ENCODE results near the gene RFPL3. TPM values are rescaled to one million over a fixed set of nuclear protein-coding genes. Genes with fewer than 3 reads are reported as not detected.
"Not testable (repeated sequence)": the region's sequence is repeated elsewhere in the genome, so short reads cannot be mapped to it uniquely, and the experiment has no call there.

RFPL3 gene
- total RNA-seq, 4 donors from 2014 or later = not detected

DNA sequence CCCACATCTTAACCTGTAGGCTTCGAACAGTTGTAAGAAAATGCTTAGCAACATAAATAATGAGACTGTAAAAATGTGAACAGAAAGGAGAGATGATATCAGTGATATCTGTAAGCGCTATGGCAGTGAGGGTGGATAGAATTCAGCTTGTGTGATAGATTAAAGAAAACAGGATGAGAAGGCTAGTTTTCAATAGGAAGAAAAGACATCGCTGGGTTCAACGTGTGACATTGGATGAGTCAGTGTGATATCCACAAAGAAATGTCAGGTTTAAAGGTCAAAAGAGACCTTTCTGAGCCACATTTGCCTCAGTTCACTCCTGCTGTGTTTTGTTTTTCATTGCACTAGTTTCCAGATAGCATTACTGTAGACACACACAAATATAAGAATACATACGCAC is 13.7 kb upstream of the RFPL3 start:
- Histone ChIP-seq H3K4me1 (no peaks in the 10 kb centered on the region), H3K4me3 (no peak overlapping the region), H3K9me3 (no peaks in the 10 kb centered on the region), H3K27ac (no peak overlapping the region), H3K36me3 (no peaks in the 10 kb centered on the region), H3K27me3 (peaks cover 0 to 4% of the 10 kb centered on the region in 2 donors)
- TF ChIP-seq, protein P1, sequence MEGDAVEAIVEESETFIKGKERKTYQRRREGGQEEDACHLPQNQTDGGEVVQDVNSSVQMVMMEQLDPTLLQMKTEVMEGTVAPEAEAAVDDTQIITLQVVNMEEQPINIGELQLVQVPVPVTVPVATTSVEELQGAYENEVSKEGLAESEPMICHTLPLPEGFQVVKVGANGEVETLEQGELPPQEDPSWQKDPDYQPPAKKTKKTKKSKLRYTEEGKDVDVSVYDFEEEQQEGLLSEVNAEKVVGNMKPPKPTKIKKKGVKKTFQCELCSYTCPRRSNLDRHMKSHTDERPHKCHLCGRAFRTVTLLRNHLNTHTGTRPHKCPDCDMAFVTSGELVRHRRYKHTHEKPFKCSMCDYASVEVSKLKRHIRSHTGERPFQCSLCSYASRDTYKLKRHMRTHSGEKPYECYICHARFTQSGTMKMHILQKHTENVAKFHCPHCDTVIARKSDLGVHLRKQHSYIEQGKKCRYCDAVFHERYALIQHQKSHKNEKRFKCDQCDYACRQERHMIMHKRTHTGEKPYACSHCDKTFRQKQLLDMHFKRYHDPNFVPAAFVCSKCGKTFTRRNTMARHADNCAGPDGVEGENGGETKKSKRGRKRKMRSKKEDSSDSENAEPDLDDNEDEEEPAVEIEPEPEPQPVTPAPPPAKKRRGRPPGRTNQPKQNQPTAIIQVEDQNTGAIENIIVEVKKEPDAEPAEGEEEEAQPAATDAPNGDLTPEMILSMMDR (IDR thresholded peaks at IDR 0.05) = no peak
- TF ChIP-seq EP300 (IDR thresholded peaks at IDR 0.05) (no peak), POLR2A (IDR thresholded peaks at IDR 0.05) (no peak)
- 72% methylated on average over 5 of the region's 5 CpGs for WGBS, 2 donors
- no peak for DNase-seq (ENCODE audit: low spot score in 2 of 2)

DNA sequence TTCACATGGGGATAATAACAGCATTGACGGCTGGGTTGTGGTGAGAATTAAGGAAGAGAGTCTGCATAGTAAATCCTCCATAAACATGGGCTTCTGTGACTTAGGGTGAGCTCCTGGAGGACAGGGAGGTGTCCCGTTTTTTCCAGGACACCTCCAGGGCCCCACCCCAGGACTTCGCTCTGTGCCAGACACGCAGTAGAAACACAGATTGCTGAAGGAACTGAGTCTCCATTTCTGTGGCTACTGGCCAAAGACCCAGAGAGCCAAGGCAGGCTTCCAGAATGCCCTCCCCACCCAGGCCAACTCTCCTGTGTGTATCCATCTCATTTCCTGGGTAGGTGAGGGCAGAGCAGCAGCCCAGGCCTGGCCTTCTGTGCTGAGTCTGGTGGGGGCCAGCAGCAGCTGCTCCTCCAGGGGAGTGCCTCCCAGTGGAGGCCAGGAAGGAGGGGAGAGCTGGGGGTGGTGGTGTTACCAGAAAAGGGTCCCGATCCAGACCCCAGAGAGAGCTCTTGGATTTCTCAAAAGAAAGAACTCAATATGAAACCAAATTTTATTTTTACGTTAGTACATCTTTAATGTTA is 9.5 kb upstream of the RFPL3 start:
- H3K4me3 ChIP-seq = no peak overlapping the region
- DNase-seq (ENCODE audit: low spot score in 2 of 2) = no peak
- TF ChIP-seq EP300 (IDR thresholded peaks at IDR 0.05) (no peak), POLR2A (IDR thresholded peaks at IDR 0.05) (no peak)
- TF ChIP-seq, protein P1 (IDR thresholded peaks at IDR 0.05) = no peak

DNA sequence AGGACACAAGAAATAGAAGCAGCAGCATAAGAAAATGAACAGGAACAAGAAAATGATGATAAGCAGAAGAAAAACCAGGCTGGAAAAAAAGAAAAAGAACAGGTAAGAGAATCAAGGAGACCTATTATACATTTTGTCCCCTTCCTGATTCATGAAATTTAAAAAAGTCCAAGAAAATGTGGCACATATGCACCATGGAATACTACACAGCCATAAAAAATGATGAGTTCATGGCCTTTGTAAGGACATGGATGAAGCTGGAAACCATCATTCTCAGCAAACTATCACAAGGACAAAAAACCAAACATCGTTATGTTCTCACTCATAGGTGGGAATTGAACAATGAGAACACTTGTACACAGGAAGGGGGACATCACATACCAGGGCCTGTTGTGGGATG is 5.8 kb upstream of the RFPL3 start:
- H3K27me3 ChIP-seq; H3K36me3 ChIP-seq; H3K4me1 ChIP-seq; H3K9me3 ChIP-seq; H3K27ac ChIP-seq; H3K4me3 ChIP-seq; DNase-seq (ENCODE audit: low spot score in 2 of 2): not testable (repeated sequence)
- WGBS, 2 donors = 95 to 100% methylated on average over 1 of the region's 1 CpG

More for the DNA sequence above, 9.5 kb upstream of the RFPL3 start:
- Histone ChIP-seq H3K36me3 (no peaks in the 10 kb centered on the region), H3K4me1 (no peaks in the 10 kb centered on the region), H3K27ac (no peak overlapping the region), H3K9me3 (no peaks in the 10 kb centered on the region), H3K27me3 (no peaks in the 10 kb centered on the region)
- WGBS, 2 donors = 79 to 84% methylated on average over 6 of the region's 6 CpGs

DNA sequence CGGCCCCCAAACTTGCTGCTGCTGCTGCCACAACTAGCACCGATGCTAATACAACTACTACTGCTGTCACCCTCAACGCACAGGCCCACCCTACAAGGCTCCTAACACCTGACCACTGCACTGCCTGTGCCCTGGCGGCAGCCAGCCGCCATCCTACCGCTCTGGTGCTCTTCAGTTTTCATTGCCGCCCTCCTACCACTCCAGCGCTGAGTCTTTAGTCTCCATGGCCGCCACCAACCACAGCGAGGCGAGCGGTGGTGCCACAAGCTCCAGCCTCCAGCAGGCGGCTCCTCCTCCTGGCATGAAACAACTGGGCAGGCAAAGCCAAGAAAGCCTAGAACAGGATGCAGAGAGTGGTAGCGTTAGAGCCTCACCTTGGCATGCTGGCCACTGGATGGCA is 5.0 kb upstream of the RFPL3 start:
- no peaks in the 10 kb centered on the region for H3K9me3 ChIP-seq
- no peak overlapping the region for H3K4me3 ChIP-seq
- H3K27ac ChIP-seq = no peak overlapping the region
- 95 to 96% methylated on average over 13 to 14 of the region's 14 CpGs for WGBS, 2 donors
- TF ChIP-seq EP300 (IDR thresholded peaks at IDR 0.05) = no peak
- TF ChIP-seq, protein P1 (IDR thresholded peaks at IDR 0.05) = no peak
- H3K4me1 ChIP-seq = no peaks in the 10 kb centered on the region
- DNase-seq (ENCODE audit: low spot score in 2 of 2) = no peak
- no peaks in the 10 kb centered on the region for H3K36me3 ChIP-seq
- H3K27me3 ChIP-seq = no peaks in the 10 kb centered on the region

DNA sequence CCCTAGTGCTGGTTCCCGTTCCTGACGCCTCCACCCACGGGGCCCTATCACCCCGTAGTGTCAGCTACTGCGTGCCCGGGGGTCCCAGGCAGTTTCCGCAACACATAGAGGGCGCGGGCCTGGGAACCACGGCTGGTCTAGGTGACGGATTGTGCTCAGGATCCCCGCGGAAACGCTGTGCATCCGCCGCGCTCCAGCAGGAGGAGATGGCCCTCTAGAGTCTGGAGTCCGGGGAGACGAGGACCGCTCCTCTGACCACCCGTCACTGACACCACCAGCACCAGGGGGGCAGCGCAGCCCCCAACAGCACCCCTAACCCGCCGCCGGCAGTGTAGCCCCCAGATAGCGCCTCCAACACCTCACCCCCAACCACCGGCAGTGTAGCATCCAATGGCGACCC is 4.4 kb upstream of the RFPL3 start:
- Histone ChIP-seq H3K9me3 (no peaks in the 10 kb centered on the region), H3K36me3 (no peaks in the 10 kb centered on the region), H3K27ac (no peak overlapping the region), H3K4me1 (no peaks in the 10 kb centered on the region), H3K4me3 (no peak overlapping the region), H3K27me3 (no peaks in the 10 kb centered on the region)
- 94 to 97% methylated on average over 10 to 28 of the region's 28 CpGs for WGBS, 2 donors
- DNase-seq (ENCODE audit: low spot score in 2 of 2) = no peak
- TF ChIP-seq, protein P1 (IDR thresholded peaks at IDR 0.05) = no peak
- TF ChIP-seq POLR2A (IDR thresholded peaks at IDR 0.05) (no peak), EP300 (IDR thresholded peaks at IDR 0.05) (no peak)

DNA sequence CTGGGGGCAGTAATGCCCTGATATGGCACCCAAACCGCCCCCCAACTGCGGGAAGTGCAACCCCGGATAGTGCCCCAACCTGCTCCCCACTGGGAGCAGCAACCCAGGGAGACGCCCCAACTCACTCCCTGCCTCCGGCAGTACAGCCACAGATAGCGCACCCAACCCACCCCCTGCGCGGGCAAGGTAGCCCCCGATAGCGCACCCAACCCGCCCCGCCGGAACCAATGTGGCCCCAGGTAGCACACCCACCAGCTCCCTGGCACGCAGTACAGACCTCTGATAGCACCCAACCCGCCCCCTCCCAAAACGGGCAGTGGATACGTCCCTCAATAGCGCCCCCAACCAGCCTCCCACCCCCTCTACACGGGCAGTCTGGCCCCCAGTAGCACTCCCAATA is 3.8 kb upstream of the RFPL3 start:
- Histone ChIP-seq H3K9me3 (no peaks in the 10 kb centered on the region), H3K4me3 (no peak overlapping the region), H3K27ac (no peak overlapping the region), H3K27me3 (no peaks in the 10 kb centered on the region), H3K4me1 (no peaks in the 10 kb centered on the region), H3K36me3 (no peaks in the 10 kb centered on the region)
- WGBS, 2 donors = 95 to 99% methylated on average over 10 to 17 of the region's 19 CpGs
- no peak for DNase-seq (ENCODE audit: low spot score in 2 of 2)
- TF ChIP-seq, protein P1 (IDR thresholded peaks at IDR 0.05) = no peak
- TF ChIP-seq EP300 (IDR thresholded peaks at IDR 0.05) = no peak
- no peak for TF ChIP-seq POLR2A (IDR thresholded peaks at IDR 0.05)

Data from tibial nerve (tissue), 4 donors.